ENCODE results near the gene TRPM3.

TRPM3 gene

GRCh38 chr9:70947086-70947485, 174.3 kb downstream of the TRPM3 start (continued):
- TF ChIP-seq, protein P1, sequence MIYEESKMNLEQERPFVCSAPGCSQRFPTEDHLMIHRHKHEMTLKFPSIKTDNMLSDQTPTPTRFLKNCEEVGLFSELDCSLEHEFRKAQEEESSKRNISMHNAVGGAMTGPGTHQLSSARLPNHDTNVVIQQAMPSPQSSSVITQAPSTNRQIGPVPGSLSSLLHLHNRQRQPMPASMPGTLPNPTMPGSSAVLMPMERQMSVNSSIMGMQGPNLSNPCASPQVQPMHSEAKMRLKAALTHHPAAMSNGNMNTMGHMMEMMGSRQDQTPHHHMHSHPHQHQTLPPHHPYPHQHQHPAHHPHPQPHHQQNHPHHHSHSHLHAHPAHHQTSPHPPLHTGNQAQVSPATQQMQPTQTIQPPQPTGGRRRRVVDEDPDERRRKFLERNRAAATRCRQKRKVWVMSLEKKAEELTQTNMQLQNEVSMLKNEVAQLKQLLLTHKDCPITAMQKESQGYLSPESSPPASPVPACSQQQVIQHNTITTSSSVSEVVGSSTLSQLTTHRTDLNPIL (CRISPR knock-in tag; IDR thresholded peaks at IDR 0.05; ENCODE audit: low read depth) = no peak
- no peak for TF ChIP-seq GLIS3 (CRISPR knock-in tag; IDR thresholded peaks at IDR 0.05)

DNA sequence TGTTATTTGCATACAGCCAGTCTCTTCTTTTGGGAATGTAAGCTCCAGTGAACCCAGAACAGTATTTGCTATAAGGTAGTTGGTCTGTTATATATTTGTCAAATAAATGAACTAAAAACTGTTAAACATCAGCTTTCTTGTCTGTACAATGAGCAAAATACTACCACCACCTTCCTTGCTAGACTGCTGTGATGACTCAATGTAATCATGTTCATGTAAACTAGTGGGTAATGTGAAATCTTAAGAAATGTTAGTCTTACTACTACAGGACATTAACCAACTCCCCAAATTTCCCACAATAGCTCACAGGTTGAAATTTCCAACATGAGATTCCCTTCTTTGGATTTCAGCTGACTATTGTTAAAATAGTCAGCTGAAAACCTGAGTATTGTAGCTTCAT, 176.1 kb downstream of the TRPM3 start:
- TF ChIP-seq ZC3H10 (CRISPR knock-in tag; IDR thresholded peaks at IDR 0.05) (no peak), TCF4 (CRISPR knock-in tag; IDR thresholded peaks at IDR 0.05; ENCODE audit: borderline replicate concordance) (no peak), ESRRG (CRISPR knock-in tag; IDR thresholded peaks at IDR 0.05) (no peak), ISL1 (CRISPR knock-in tag; IDR thresholded peaks at IDR 0.05) (no peak), SNAI2 (CRISPR knock-in tag; IDR thresholded peaks at IDR 0.05) (no peak), ZFP3 (CRISPR knock-in tag; IDR thresholded peaks at IDR 0.05) (no peak), GLIS3 (CRISPR knock-in tag; IDR thresholded peaks at IDR 0.05) (no peak), CSRNP3 (CRISPR knock-in tag; IDR thresholded peaks at IDR 0.05) (no peak), ARNTL (CRISPR knock-in tag; IDR thresholded peaks at IDR 0.05; ENCODE audit: borderline replicate concordance, low read depth) (no peak), OSR1 (CRISPR knock-in tag; IDR thresholded peaks at IDR 0.05) (no peak), ZFP30 (CRISPR knock-in tag; IDR thresholded peaks at IDR 0.05) (no peak), ZNF565 (CRISPR knock-in tag; conservative IDR thresholded peaks at IDR 0.05; ENCODE audit: low read depth) (no peak), ZNF8 (CRISPR knock-in tag; IDR thresholded peaks at IDR 0.05) (no peak), ZNF70 (CRISPR knock-in tag; IDR thresholded peaks at IDR 0.05) (no peak), BACH2 (CRISPR knock-in tag; IDR thresholded peaks at IDR 0.05; ENCODE audit: borderline replicate concordance) (no peak)
- TF ChIP-seq, protein P2, sequence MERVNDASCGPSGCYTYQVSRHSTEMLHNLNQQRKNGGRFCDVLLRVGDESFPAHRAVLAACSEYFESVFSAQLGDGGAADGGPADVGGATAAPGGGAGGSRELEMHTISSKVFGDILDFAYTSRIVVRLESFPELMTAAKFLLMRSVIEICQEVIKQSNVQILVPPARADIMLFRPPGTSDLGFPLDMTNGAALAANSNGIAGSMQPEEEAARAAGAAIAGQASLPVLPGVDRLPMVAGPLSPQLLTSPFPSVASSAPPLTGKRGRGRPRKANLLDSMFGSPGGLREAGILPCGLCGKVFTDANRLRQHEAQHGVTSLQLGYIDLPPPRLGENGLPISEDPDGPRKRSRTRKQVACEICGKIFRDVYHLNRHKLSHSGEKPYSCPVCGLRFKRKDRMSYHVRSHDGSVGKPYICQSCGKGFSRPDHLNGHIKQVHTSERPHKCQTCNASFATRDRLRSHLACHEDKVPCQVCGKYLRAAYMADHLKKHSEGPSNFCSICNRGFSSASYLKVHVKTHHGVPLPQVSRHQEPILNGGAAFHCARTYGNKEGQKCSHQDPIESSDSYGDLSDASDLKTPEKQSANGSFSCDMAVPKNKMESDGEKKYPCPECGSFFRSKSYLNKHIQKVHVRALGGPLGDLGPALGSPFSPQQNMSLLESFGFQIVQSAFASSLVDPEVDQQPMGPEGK (CRISPR knock-in tag; IDR thresholded peaks at IDR 0.05; ENCODE audit: borderline replicate concordance) = no peak
- TF ChIP-seq, protein P1 (CRISPR knock-in tag; IDR thresholded peaks at IDR 0.05; ENCODE audit: low read depth) = no peak
- TF ChIP-seq, protein P3, sequence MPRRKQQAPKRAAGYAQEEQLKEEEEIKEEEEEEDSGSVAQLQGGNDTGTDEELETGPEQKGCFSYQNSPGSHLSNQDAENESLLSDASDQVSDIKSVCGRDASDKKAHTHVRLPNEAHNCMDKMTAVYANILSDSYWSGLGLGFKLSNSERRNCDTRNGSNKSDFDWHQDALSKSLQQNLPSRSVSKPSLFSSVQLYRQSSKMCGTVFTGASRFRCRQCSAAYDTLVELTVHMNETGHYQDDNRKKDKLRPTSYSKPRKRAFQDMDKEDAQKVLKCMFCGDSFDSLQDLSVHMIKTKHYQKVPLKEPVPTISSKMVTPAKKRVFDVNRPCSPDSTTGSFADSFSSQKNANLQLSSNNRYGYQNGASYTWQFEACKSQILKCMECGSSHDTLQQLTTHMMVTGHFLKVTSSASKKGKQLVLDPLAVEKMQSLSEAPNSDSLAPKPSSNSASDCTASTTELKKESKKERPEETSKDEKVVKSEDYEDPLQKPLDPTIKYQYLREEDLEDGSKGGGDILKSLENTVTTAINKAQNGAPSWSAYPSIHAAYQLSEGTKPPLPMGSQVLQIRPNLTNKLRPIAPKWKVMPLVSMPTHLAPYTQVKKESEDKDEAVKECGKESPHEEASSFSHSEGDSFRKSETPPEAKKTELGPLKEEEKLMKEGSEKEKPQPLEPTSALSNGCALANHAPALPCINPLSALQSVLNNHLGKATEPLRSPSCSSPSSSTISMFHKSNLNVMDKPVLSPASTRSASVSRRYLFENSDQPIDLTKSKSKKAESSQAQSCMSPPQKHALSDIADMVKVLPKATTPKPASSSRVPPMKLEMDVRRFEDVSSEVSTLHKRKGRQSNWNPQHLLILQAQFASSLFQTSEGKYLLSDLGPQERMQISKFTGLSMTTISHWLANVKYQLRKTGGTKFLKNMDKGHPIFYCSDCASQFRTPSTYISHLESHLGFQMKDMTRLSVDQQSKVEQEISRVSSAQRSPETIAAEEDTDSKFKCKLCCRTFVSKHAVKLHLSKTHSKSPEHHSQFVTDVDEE (CRISPR knock-in tag; IDR thresholded peaks at IDR 0.05) = no peak
- TF ChIP-seq, protein P4, sequence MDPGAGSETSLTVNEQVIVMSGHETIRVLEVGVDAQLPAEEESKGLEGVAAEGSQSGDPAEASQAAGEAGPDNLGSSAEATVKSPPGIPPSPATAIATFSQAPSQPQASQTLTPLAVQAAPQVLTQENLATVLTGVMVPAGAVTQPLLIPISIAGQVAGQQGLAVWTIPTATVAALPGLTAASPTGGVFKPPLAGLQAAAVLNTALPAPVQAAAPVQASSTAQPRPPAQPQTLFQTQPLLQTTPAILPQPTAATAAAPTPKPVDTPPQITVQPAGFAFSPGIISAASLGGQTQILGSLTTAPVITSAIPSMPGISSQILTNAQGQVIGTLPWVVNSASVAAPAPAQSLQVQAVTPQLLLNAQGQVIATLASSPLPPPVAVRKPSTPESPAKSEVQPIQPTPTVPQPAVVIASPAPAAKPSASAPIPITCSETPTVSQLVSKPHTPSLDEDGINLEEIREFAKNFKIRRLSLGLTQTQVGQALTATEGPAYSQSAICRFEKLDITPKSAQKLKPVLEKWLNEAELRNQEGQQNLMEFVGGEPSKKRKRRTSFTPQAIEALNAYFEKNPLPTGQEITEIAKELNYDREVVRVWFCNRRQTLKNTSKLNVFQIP (CRISPR knock-in tag; IDR thresholded peaks at IDR 0.05; ENCODE audit: borderline replicate concordance, low read depth) = no peak
- no peak for ATAC-seq

DNA sequence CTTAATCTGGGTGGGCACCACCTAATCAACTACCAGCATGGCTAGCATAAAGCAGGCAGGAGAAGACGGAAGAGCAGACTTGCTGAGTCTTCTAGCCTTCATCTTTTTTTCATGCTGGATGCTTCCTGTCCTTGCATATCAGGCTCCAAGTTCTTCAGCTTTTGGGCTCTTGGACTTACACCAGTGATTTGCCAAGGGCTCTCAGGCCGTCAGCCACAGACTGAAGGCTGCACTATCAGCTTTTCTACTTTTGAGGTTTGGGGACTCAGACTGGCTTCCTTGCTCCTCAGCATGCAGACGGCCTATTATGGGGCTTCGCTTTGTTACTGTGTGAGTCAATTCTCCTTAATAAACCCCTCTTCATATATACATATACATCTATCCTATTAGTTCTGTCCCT, 180.2 kb downstream of the TRPM3 start:
- no peak for ATAC-seq
- TF ChIP-seq ZNF565 (CRISPR knock-in tag; conservative IDR thresholded peaks at IDR 0.05; ENCODE audit: low read depth) (no peak), TCF4 (CRISPR knock-in tag; IDR thresholded peaks at IDR 0.05; ENCODE audit: borderline replicate concordance) (no peak), RARB (CRISPR knock-in tag; IDR thresholded peaks at IDR 0.05) (no peak), ARNTL (CRISPR knock-in tag; IDR thresholded peaks at IDR 0.05; ENCODE audit: borderline replicate concordance, low read depth) (no peak), ZNF70 (CRISPR knock-in tag; IDR thresholded peaks at IDR 0.05) (no peak)

Measured in SK-N-SH treated with all-trans-retinoic acid at 6 μM for 48 hours (cell line).